ENCODE measurements around the gene TMEM89. TPM values are rescaled to one million over a fixed set of nuclear protein-coding genes. Genes with fewer than 3 reads are reported as not detected.
A peak's percentile ranks its signal among the peaks of the same experiment; 100 is the strongest.

The TMEM89 gene
- total RNA-seq, 1 donor from 2014 or later = 0.70 TPM

- Mint-ChIP-seq H3K36me3 (ENCODE audit: low read depth) (peaks cover 16% of the 10 kb centered on the region), H3K4me3 (ENCODE audit: unreplicated experiment) (peak overlapping the region; percentile 90), H3K9me3 (ENCODE audit: low read depth) (no peaks in the 10 kb centered on the region), H3K4me1 (ENCODE audit: low read depth) (peaks cover 35% of the 10 kb centered on the region), H3K27ac (ENCODE audit: unreplicated experiment) (peak overlapping the region; percentile 45), H3K27me3 (ENCODE audit: low read depth) (no peaks in the 10 kb centered on the region)
- DNase-seq (ENCODE audit: low spot score) = no peak
- no peak for TF ChIP-seq CTCF (IDR thresholded peaks at IDR 0.05)
Observed at GRCh38 chr3:48634661-48635221, 13.2 kb upstream of the TMEM89 start.

- Mint-ChIP-seq H3K4me1 (ENCODE audit: low read depth) (peaks cover 38% of the 10 kb centered on the region), H3K9me3 (ENCODE audit: low read depth) (no peaks in the 10 kb centered on the region), H3K36me3 (ENCODE audit: low read depth) (peaks cover 20% of the 10 kb centered on the region), H3K27ac (ENCODE audit: unreplicated experiment) (peak overlapping the region; percentile 17), H3K4me3 (ENCODE audit: unreplicated experiment) (peak overlapping the region; percentile 90), H3K27me3 (ENCODE audit: low read depth) (no peaks in the 10 kb centered on the region)
- no peak for TF ChIP-seq CTCF (IDR thresholded peaks at IDR 0.05)
- DNase-seq (ENCODE audit: low spot score) = no peak
Observed at GRCh38 chr3:48633743-48634142, 12.2 kb upstream of the TMEM89 start.

- Mint-ChIP-seq H3K4me1 (ENCODE audit: low read depth) (peaks cover 38% of the 10 kb centered on the region), H3K27me3 (ENCODE audit: low read depth) (no peaks in the 10 kb centered on the region), H3K36me3 (ENCODE audit: low read depth) (peaks cover 20% of the 10 kb centered on the region), H3K9me3 (ENCODE audit: low read depth) (no peaks in the 10 kb centered on the region), H3K27ac (ENCODE audit: unreplicated experiment) (no peak overlapping the region), H3K4me3 (ENCODE audit: unreplicated experiment) (peak overlapping the region; percentile 90)
- TF ChIP-seq CTCF (IDR thresholded peaks at IDR 0.05) = no peak
- no peak for DNase-seq (ENCODE audit: low spot score)
Observed at GRCh38 chr3:48633256-48633655, 11.7 kb upstream of the TMEM89 start.

GRCh38 chr3:48631516-48632448, 10.2 kb upstream of the TMEM89 start:
- Mint-ChIP-seq H3K36me3 (ENCODE audit: low read depth) (peaks cover 30% of the 10 kb centered on the region), H3K9me3 (ENCODE audit: low read depth) (no peaks in the 10 kb centered on the region), H3K27me3 (ENCODE audit: low read depth) (no peaks in the 10 kb centered on the region), H3K4me3 (ENCODE audit: unreplicated experiment) (no peak overlapping the region), H3K4me1 (ENCODE audit: low read depth) (peaks cover 32% of the 10 kb centered on the region), H3K27ac (ENCODE audit: unreplicated experiment) (no peak overlapping the region)
- TF ChIP-seq CTCF (IDR thresholded peaks at IDR 0.05) = no peak
- no peak for DNase-seq (ENCODE audit: low spot score)

- H3K4me3 Mint-ChIP-seq (ENCODE audit: unreplicated experiment) = no peak overlapping the region
- TF ChIP-seq CTCF (IDR thresholded peaks at IDR 0.05) = no peak
- H3K9me3 Mint-ChIP-seq (ENCODE audit: low read depth) = no peaks in the 10 kb centered on the region
- no peak for DNase-seq (ENCODE audit: low spot score)
- peaks cover 37% of the 10 kb centered on the region for H3K36me3 Mint-ChIP-seq (ENCODE audit: low read depth)
- H3K27me3 Mint-ChIP-seq (ENCODE audit: low read depth) = no peaks in the 10 kb centered on the region
- H3K4me1 Mint-ChIP-seq (ENCODE audit: low read depth) = peaks cover 24% of the 10 kb centered on the region
- H3K27ac Mint-ChIP-seq (ENCODE audit: unreplicated experiment) = no peak overlapping the region
Observed at GRCh38 chr3:48630833-48631232, 9.3 kb upstream of the TMEM89 start.

Measured in chondrocyte (in vitro differentiated cells).